Activated B cell treated with CpG ODN at 0.5 μM for 24 hours (primary cell): Measurements from ENCODE around the gene SELL. TPM values are rescaled to one million over a fixed set of nuclear protein-coding genes. Genes with fewer than 3 reads are reported as not detected.
A peak's percentile ranks its signal among the peaks of the same experiment; 100 is the strongest.
"Not testable (repeated sequence)": the region's sequence is repeated elsewhere in the genome, so short reads cannot be mapped to it uniquely, and the experiment has no call there.

ENCODE experiments used
- ATAC-seq: fragments of 200-7000 bp; cut with Tn5 transposase; one replicate; pipeline ENCODE4 v1.10.0; 2021; ENCODE audit warnings: low read depth, mild to moderate bottlenecking, moderate library complexity
- CTCF ChIA-PET: fragments of 350-600 bp; sonication (Branson Sonifier 250); formaldehyde crosslinking; loops from one replicate; lab custom pipeline; 2021; ENCODE audit warnings: antibody characterized with exemption; lab: Charles Lee
- POLR2A ChIA-PET: fragments of 350-600 bp; sonication (Branson Sonifier 250); formaldehyde crosslinking; loops from one replicate; lab custom pipeline; 2021; ENCODE audit warnings: antibody characterized with exemption; lab: Charles Lee
- DNase-seq: peaks from one replicate; pipeline ENCODE4 v3.0.0; 2022
- H3K27ac Mint-ChIP-seq: one replicate; pipeline ENCODE4 v1.8.0; 2020; ENCODE audit warnings: mixed read lengths
- H3K27me3 Mint-ChIP-seq: one replicate; pipeline ENCODE4 v1.8.0; 2021; ENCODE audit warnings: mixed read lengths
- H3K36me3 Mint-ChIP-seq: one replicate; pipeline ENCODE4 v1.8.0; 2021; ENCODE audit warnings: low read depth, mixed read lengths
- H3K4me1 Mint-ChIP-seq: one replicate; pipeline ENCODE4 v1.8.0; 2021; ENCODE audit warnings: mixed read lengths
- H3K4me3 Mint-ChIP-seq: one replicate; pipeline ENCODE4 v1.8.0; 2020; ENCODE audit warnings: mild to moderate bottlenecking, mixed read lengths
- H3K9me3 Mint-ChIP-seq: one replicate; pipeline ENCODE4 v1.8.0; 2020; ENCODE audit warnings: mixed read lengths
- intact Hi-C: fragments of 100-400 bp; cut with micrococcal nuclease; formaldehyde crosslinking; loops from one replicate; pipeline ENCODE4 v1.15.1; 2024
- total RNA-seq: library from RNA; stranded (reverse); gene quantifications from 2 replicates; pipeline ENCODE4 v1.2.3, GENCODE V29; 2022
- TF ChIP-seq, protein P1 (sequence below): fragments of 200-600 bp; IDR thresholded peaks from one replicate; pipeline ENCODE4 v1.8.0; 2022; ENCODE audit warnings: antibody characterized with exemption, mild to moderate bottlenecking

SELL gene
- total RNA-seq, 1 donor from 2014 or later = 156 TPM

- H3K36me3 Mint-ChIP-seq = peaks cover 2% of the 10 kb centered on the region
- no peaks in the 10 kb centered on the region for H3K27me3 Mint-ChIP-seq
- DNase-seq (no peak), ATAC-seq (no peak)
- intact Hi-C loops = no loop called here
- H3K4me3 Mint-ChIP-seq = no peak overlapping the region
- ChIA-PET CTCF (interaction anchor here (1.6 to 3.3 kb wide), 2 partner anchors 26 to 74 kb away, joined by 3 to 16 read pairs; no protein-coding TSS in a partner anchor), POLR2A (interaction anchor here (1.2 kb wide), 1 partner anchor 18 kb away, joined by 3 read pairs; no protein-coding TSS in a partner anchor)
- H3K4me1 Mint-ChIP-seq = peaks cover 68% of the 10 kb centered on the region
- H3K9me3 Mint-ChIP-seq = peaks cover 7% of the 10 kb centered on the region
- peak overlapping the region; percentile 78 for H3K27ac Mint-ChIP-seq
- TF ChIP-seq, protein P1, sequence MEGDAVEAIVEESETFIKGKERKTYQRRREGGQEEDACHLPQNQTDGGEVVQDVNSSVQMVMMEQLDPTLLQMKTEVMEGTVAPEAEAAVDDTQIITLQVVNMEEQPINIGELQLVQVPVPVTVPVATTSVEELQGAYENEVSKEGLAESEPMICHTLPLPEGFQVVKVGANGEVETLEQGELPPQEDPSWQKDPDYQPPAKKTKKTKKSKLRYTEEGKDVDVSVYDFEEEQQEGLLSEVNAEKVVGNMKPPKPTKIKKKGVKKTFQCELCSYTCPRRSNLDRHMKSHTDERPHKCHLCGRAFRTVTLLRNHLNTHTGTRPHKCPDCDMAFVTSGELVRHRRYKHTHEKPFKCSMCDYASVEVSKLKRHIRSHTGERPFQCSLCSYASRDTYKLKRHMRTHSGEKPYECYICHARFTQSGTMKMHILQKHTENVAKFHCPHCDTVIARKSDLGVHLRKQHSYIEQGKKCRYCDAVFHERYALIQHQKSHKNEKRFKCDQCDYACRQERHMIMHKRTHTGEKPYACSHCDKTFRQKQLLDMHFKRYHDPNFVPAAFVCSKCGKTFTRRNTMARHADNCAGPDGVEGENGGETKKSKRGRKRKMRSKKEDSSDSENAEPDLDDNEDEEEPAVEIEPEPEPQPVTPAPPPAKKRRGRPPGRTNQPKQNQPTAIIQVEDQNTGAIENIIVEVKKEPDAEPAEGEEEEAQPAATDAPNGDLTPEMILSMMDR = no peak
These were observed 35.4 kb downstream of the SELL start for GRCh38 chr1:169676001-169676400.

GRCh38 chr1:169670836-169671235 is 40.6 kb downstream of the SELL start:
- ATAC-seq (no peak), DNase-seq (no peak)
- Mint-ChIP-seq H3K27me3 (no peaks in the 10 kb centered on the region), H3K9me3 (peaks cover 7% of the 10 kb centered on the region), H3K4me1 (peaks cover 66% of the 10 kb centered on the region), H3K36me3 (peaks cover 2% of the 10 kb centered on the region), H3K27ac (peak overlapping the region; percentile 77), H3K4me3 (peak overlapping the region; percentile 20)
- ChIA-PET CTCF (interaction anchor here (1.0 to 1.9 kb wide), 4 partner anchors 22 to 69 kb away, joined by 3 to 6 read pairs (median 4); no protein-coding TSS in a partner anchor), POLR2A (interaction anchor here (0.7 to 2.3 kb wide), 7 partner anchors 9 to 69 kb away, joined by 3 to 11 read pairs (median 4); no protein-coding TSS in a partner anchor)
- TF ChIP-seq, protein P1 = no peak
- intact Hi-C loops = no loop called here

DNA sequence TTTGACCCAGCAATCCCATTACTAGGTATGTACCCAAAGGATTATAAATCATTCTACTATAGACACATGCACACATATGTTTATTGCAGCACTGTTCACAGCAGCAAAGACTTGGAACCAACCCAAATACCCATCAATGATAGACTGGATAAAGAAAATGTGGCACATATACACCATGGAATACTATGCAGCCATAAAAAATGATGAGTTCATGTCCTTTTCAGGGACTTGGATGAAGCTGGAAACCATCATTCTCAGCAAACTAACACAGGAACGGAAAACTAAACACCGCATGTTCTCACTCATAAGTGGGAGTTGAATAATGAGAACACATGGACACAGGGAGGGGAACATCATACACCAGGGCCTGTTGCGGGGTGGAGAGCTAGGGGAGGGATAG is 41.2 kb downstream of the SELL start:
- DNase-seq, intact Hi-C loops, H3K27me3 Mint-ChIP-seq, H3K36me3 Mint-ChIP-seq, ATAC-seq, H3K4me3 Mint-ChIP-seq, H3K9me3 Mint-ChIP-seq: not testable (repeated sequence)
- Mint-ChIP-seq H3K4me1 (peaks cover 61% of the 10 kb centered on the region), H3K27ac (peak overlapping the region; percentile 77)
- ChIA-PET CTCF (interaction anchor here (1.0 to 1.9 kb wide), 5 partner anchors 12 to 68 kb away, joined by 3 to 6 read pairs (median 4); no protein-coding TSS in a partner anchor), POLR2A (interaction anchor here (0.7 to 2.3 kb wide), 7 partner anchors 9 to 68 kb away, joined by 3 to 11 read pairs (median 4); no protein-coding TSS in a partner anchor)

GRCh38 chr1:169667699-169668596 is 43.5 kb downstream of the SELL start:
- CTCF ChIA-PET = interaction anchor here (0.9 to 1.1 kb wide), 2 partner anchors 44 to 66 kb away, joined by 3 read pairs; no protein-coding TSS in a partner anchor
- Mint-ChIP-seq H3K4me1 (peaks cover 70% of the 10 kb centered on the region), H3K27ac (peak overlapping the region; percentile 91), H3K4me3 (peak overlapping the region; percentile 72)
- H3K36me3 Mint-ChIP-seq, POLR2A ChIA-PET, H3K27me3 Mint-ChIP-seq, H3K9me3 Mint-ChIP-seq, DNase-seq: not testable (repeated sequence)
- intact Hi-C loops = loop anchor here (1.0 kb wide), 2 partner anchors 11 to 43 kb away; partner anchors contain the start of gene SELL
- peak; percentile 18 for ATAC-seq

- H3K27me3 Mint-ChIP-seq, POLR2A ChIA-PET, CTCF ChIA-PET, H3K36me3 Mint-ChIP-seq, H3K9me3 Mint-ChIP-seq, DNase-seq: not testable (repeated sequence)
- peak; percentile 78 for ATAC-seq
- Mint-ChIP-seq H3K4me3 (peak overlapping the region; percentile 72), H3K4me1 (peaks cover 72% of the 10 kb centered on the region), H3K27ac (peak overlapping the region; percentile 91)
- intact Hi-C loops = loop anchor here (1.0 kb wide), 2 partner anchors 12 to 44 kb away; partner anchors contain the start of gene SELL
These were observed 44.2 kb downstream of the SELL start for GRCh38 chr1:169667227-169667639.

DNA sequence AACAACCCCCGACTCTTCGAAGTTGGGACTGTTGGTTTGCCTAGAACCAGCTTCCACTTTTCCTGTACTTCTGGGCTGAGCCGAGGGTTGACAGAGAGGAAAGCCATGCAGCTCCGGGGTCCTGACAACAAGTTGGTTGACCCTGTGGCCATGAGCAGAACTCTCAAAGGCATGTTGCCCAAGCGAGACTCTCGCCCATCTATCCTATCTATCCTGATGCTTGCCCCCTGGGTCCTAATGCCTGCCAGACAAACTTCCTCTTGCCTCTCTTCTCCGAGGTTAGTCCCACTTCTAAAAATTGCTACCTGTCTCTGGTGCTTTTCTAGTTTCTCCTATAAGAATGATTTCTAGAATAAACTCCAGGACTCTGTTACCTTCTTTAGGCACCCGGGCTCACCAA is 48.7 kb downstream of the SELL start:
- POLR2A ChIA-PET = interaction anchor here (1.4 kb wide), 1 partner anchor 18 kb away, joined by 4 read pairs; no protein-coding TSS in a partner anchor
- H3K9me3 Mint-ChIP-seq, H3K36me3 Mint-ChIP-seq, DNase-seq, H3K27ac Mint-ChIP-seq, H3K27me3 Mint-ChIP-seq, ATAC-seq, intact Hi-C loops, CTCF ChIA-PET: not testable (repeated sequence)
- H3K4me3 Mint-ChIP-seq = peak overlapping the region; percentile 44
- peaks cover 71% of the 10 kb centered on the region for H3K4me1 Mint-ChIP-seq

DNA sequence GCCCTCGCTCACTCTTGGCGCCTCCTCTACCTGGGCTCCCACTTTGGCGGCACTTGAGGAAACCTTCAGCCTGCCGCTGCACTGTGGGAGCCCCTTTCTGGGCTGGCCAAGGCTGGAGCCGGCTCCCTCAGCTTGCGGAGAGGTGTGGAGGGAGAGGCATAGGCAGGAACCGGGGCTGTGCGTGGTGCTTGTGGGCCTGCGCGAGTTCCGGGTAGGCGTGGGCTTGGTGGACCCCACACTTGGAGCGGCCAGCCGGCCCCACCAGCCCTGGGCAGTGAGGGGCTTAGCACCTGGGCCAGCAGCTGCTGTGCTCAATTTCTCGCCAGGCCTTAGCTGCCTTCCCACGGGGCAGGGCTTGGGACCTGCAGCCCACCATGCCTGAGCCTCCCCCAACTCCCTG is 50.4 kb downstream of the SELL start:
- H3K36me3 Mint-ChIP-seq = not testable (repeated sequence)

DNA sequence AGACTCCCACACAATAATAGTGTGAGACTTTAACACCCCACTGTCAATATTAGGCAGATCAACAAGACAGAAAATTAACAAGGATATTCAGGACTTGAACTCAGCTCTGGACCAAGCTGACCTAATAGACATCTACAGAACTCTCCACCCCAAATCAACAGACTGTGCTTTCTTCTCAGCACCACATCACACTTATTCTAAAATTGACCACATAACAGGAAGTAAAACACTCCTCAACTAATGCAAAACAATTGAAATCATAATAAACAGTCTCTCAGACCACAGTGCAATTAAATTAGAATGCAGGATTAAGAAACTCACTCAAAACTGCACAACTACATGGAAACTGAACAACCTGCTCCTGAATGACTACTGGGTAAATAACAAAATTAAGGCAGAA is 52.6 kb downstream of the SELL start:
- not testable (repeated sequence) for H3K9me3 Mint-ChIP-seq, ATAC-seq, DNase-seq, H3K27me3 Mint-ChIP-seq, H3K36me3 Mint-ChIP-seq
- POLR2A ChIA-PET = interaction anchor here (0.6 to 1.2 kb wide), 3 partner anchors 18 to 42 kb away, joined by 3 to 4 read pairs (median 3); no protein-coding TSS in a partner anchor
- Mint-ChIP-seq H3K4me1 (peaks cover 78% of the 10 kb centered on the region), H3K27ac (peak overlapping the region; percentile 53), H3K4me3 (peak overlapping the region; percentile 44)
- CTCF ChIA-PET = interaction anchor here (1.6 kb wide), 1 partner anchor 57 kb away, joined by 7 read pairs; no protein-coding TSS in a partner anchor
- intact Hi-C loops = loop anchor here (5.0 kb wide), 1 partner anchor 34 kb away; no protein-coding TSS in a partner anchor

More for the DNA sequence above, 50.4 kb downstream of the SELL start:
- H3K27ac Mint-ChIP-seq, H3K4me3 Mint-ChIP-seq, DNase-seq, H3K27me3 Mint-ChIP-seq, ATAC-seq, H3K9me3 Mint-ChIP-seq, POLR2A ChIA-PET, intact Hi-C loops: not testable (repeated sequence)
- CTCF ChIA-PET = interaction anchor here (0.7 kb wide), 1 partner anchor 59 kb away, joined by 3 read pairs; no protein-coding TSS in a partner anchor
- peaks cover 72% of the 10 kb centered on the region for H3K4me1 Mint-ChIP-seq
